SK-N-SH (cell line): ENCODE data around the gene WBP2. TPM values are rescaled to one million over a fixed set of nuclear protein-coding genes. Genes with fewer than 3 reads are reported as not detected.

ENCODE experiments used
- CTCF ChIA-PET: fragments of 300-600, 350-600 bp; formaldehyde crosslinking; extraction: SDS; loops from one replicate; lab custom pipeline; 2021; lab: Yijun Ruan, JAX
- POLR2A ChIA-PET: fragments of 350-600 bp; sonication (Branson Sonifier 250); formaldehyde crosslinking; extraction: SDS; loops from one replicate; lab custom pipeline; 2020; ENCODE audit warnings: antibody characterized with exemption, inconsistent platforms; lab: Yijun Ruan, JAX
- DNase-seq: peaks from one replicate; pipeline ENCODE4 v3.0.0; 2012
- H2AFZ ChIP-seq: fragments of 200-600 bp; sonication (generic); 2 replicates; pipeline ENCODE4 v1.8.1; 2016; ENCODE audit warnings: antibody characterized with exemption, mild to moderate bottlenecking, low read depth
- H3F3A ChIP-seq: fragments of 200-600 bp; sonication (generic); replicated peaks from 2 replicates; pipeline ENCODE3; 2016; ENCODE audit warnings: antibody characterized with exemption, mild to moderate bottlenecking; ENCODE audit not compliant: insufficient read depth
- H3K27ac ChIP-seq, 2 experiments: fragments of 200-500 bp in 1 of 2; fragments of 200-600 bp in 1 of 2; sonication (Bioruptor generic) in 1 of 2; sonication (generic), shearing (Covaris generic) in 1 of 2; 2 replicates each; pipeline versions ENCODE4 v1.5.1 to v1.6.1; 2014 to 2016; ENCODE audit warnings: low read depth in 2 of 2, inconsistent platforms in 1 of 2, low read length in 1 of 2, mild to moderate bottlenecking in 1 of 2, mixed read lengths in 1 of 2
- H3K27me3 ChIP-seq: fragments of 200-600 bp; sonication (generic), shearing (Covaris generic); 2 replicates; pipeline ENCODE4 v1.6.1; 2016; ENCODE audit warnings: mixed run types; ENCODE audit not compliant: insufficient read depth
- H3K36me3 ChIP-seq, 2 experiments: fragments of 200-500 bp in 1 of 2; fragments of 200-600 bp in 1 of 2; sonication (Bioruptor generic) in 1 of 2; sonication (generic) in 1 of 2; replicated peaks in 1 of 2; 2 replicates each; pipeline versions ENCODE3 to v1.5.1; 2014 to 2016; ENCODE audit warnings: low read length in 1 of 2, mild to moderate bottlenecking in 1 of 2; ENCODE audit not compliant: insufficient read depth in 2 of 2, control insufficient read depth in 1 of 2
- H3K4me1 ChIP-seq, 2 experiments: fragments of 200-500 bp in 1 of 2; fragments of 200-600 bp in 1 of 2; sonication (Bioruptor generic) in 1 of 2; sonication (generic), shearing (Covaris generic) in 1 of 2; 2 replicates each; pipeline versions ENCODE4 v1.5.1 to v1.6.1; 2014 to 2016; ENCODE audit warnings: low read depth in 1 of 2, low read length in 1 of 2, mixed run types in 1 of 2; ENCODE audit not compliant: insufficient read depth in 2 of 2, control insufficient read depth in 1 of 2
- H3K4me2 ChIP-seq: fragments of 200-600 bp; sonication (generic), shearing (Covaris generic); 2 replicates; pipeline ENCODE4 v1.6.1; 2017; ENCODE audit warnings: mixed run types
- H3K4me3 ChIP-seq, 2 experiments: fragments of 200-500 bp in 1 of 2; fragments of 200-600 bp in 1 of 2; sonication (Bioruptor generic) in 1 of 2; sonication (generic), shearing (Covaris generic) in 1 of 2; 2 replicates each; pipeline versions ENCODE4 v1.5.1 to v1.8.1; 2014 to 2016; ENCODE audit warnings: low read depth in 2 of 2, inconsistent platforms in 1 of 2, low read length in 1 of 2, mild to moderate bottlenecking in 1 of 2, mixed read lengths in 1 of 2, moderate library complexity in 1 of 2
- H3K79me2 ChIP-seq: fragments of 200-600 bp; sonication (generic); 2 replicates; pipeline ENCODE4 v1.8.1; 2017; ENCODE audit warnings: mild to moderate bottlenecking; ENCODE audit not compliant: insufficient read depth
- H3K9ac ChIP-seq: fragments of 200-600 bp; sonication (generic); 2 replicates; pipeline ENCODE4 v1.6.1; 2017; ENCODE audit warnings: mixed run types
- H3K9me2 ChIP-seq: fragments of 200-600 bp; sonication (generic); 2 replicates; pipeline ENCODE4 v1.6.1; 2017; ENCODE audit warnings: mixed run types
- H3K9me3 ChIP-seq: fragments of 200-600 bp; sonication (generic); 2 replicates; pipeline ENCODE4 v1.6.1; 2017; ENCODE audit warnings: mixed run types, mild to moderate bottlenecking, moderate library complexity
- H4K20me1 ChIP-seq: fragments of 200-600 bp; sonication (generic); 2 replicates; pipeline ENCODE4 v1.6.1; 2017; ENCODE audit warnings: mild to moderate bottlenecking, mixed run types; ENCODE audit not compliant: insufficient read depth
- CHD2 ChIP-seq: fragments of 150-350 bp; IDR thresholded peaks from 2 replicates; pipeline ENCODE4 v1.6.1; 2018; ENCODE audit warnings: low read length; ENCODE audit not compliant: partially characterized antibody
- CTCF ChIP-seq: fragments of 200-600 bp; sonication (generic); IDR thresholded peaks from 2 replicates; pipeline ENCODE4 v1.6.1; 2017; ENCODE audit warnings: antibody characterized with exemption, mild to moderate bottlenecking, moderate library complexity
- EP300 ChIP-seq, 2 experiments: IDR thresholded peaks; 2 replicates each; pipeline versions ENCODE4 v1.4.0 to v1.6.1; 2012; ENCODE audit warnings: borderline replicate concordance in 1 of 2, low read depth in 1 of 2, low read length in 1 of 2
- FOSL2 ChIP-seq: IDR thresholded peaks from 2 replicates; pipeline ENCODE4 v1.4.0; 2012; ENCODE audit warnings: low read depth, mild to moderate bottlenecking, moderate library complexity, borderline replicate concordance
- FOXJ3 ChIP-seq: sonication (generic); formaldehyde crosslinking; IDR thresholded peaks from 2 replicates; pipeline ENCODE4 v1.5.1; 2020; ENCODE audit warnings: mild to moderate bottlenecking, missing genetic modification reagents
- FOXM1 ChIP-seq: IDR thresholded peaks from 2 replicates; pipeline ENCODE4 v1.4.0; 2012; ENCODE audit warnings: low read depth, mild to moderate bottlenecking
- GABPA ChIP-seq: IDR thresholded peaks from 2 replicates; pipeline ENCODE4 v1.4.0; 2012; ENCODE audit warnings: low read depth, mild to moderate bottlenecking
- JUND ChIP-seq: IDR thresholded peaks from 2 replicates; pipeline ENCODE4 v1.4.0; 2012
- MAX ChIP-seq: IDR thresholded peaks from 2 replicates; pipeline ENCODE4 v1.4.0; 2012; ENCODE audit warnings: low read depth
- MEF2A ChIP-seq: IDR thresholded peaks from 2 replicates; pipeline ENCODE4 v1.4.0; 2012; ENCODE audit warnings: low read depth, borderline replicate concordance
- MXI1 ChIP-seq: IDR thresholded peaks from 2 replicates; pipeline ENCODE4 v1.6.1; 2012; ENCODE audit warnings: mild to moderate bottlenecking, low read depth, low read length, improper control_type of control experiment
- NFIC ChIP-seq: IDR thresholded peaks from 2 replicates; pipeline ENCODE4 v1.4.0; 2012; ENCODE audit warnings: borderline replicate concordance
- PBX3 ChIP-seq: IDR thresholded peaks from 2 replicates; pipeline ENCODE4; 2012
- POLR2AphosphoS5 ChIP-seq: IDR thresholded peaks from 2 replicates; pipeline ENCODE4 v1.6.1; 2012; ENCODE audit warnings: low read depth, low read length
- RCOR1 ChIP-seq: fragments of 150-350 bp; IDR thresholded peaks from 2 replicates; pipeline ENCODE4 v1.6.1; 2017; ENCODE audit warnings: antibody characterized with exemption, low read length
- RFX5 ChIP-seq: IDR thresholded peaks from 2 replicates; pipeline ENCODE4 v1.6.1; 2012; ENCODE audit warnings: mild to moderate bottlenecking, improper control_type of control experiment, low read length
- RXRA ChIP-seq: IDR thresholded peaks from 2 replicates; pipeline ENCODE4 v1.4.0; 2012; ENCODE audit warnings: low read depth, mild to moderate bottlenecking, borderline replicate concordance
- TCF12 ChIP-seq: IDR thresholded peaks from 2 replicates; pipeline ENCODE4 v1.4.0; 2012
- TEAD4 ChIP-seq: IDR thresholded peaks from 2 replicates; pipeline ENCODE4 v1.4.0; 2012; ENCODE audit warnings: mild to moderate bottlenecking, borderline replicate concordance; ENCODE audit not compliant: insufficient read depth
- USF1 ChIP-seq: IDR thresholded peaks from 2 replicates; pipeline ENCODE4 v1.4.0; 2012; ENCODE audit warnings: low read depth, borderline replicate concordance
- ZBTB33 ChIP-seq: IDR thresholded peaks from 2 replicates; pipeline ENCODE4 v1.4.0; 2012; ENCODE audit warnings: low read depth, borderline replicate concordance
- WGBS: methylation state at CpG from one replicate; pipeline ENCODE4 v1.1.6; 2017; ENCODE audit warnings: low lambda C conversion rate; 5-methylcytosine and 5-hydroxymethylcytosine counted together
- polyA plus RNA-seq, 3 experiments: library from polyadenylated mRNA; depleted of rRNA; stranded (reverse); fragments of >200 nt; gene quantifications; 2 replicates each; pipeline ENCODE4 v1.2.3, GENCODE V29; 2012
- TF ChIP-seq, protein P1 (sequence below): IDR thresholded peaks from 2 replicates; pipeline ENCODE4 v1.6.1; 2012; ENCODE audit warnings: mild to moderate bottlenecking, low read depth, low read length, moderate library complexity

WBP2 gene
- polyA plus RNA-seq, 1 of the 3 experiments (the other 2 are of a cell fraction): 55.8 TPM

DNA sequence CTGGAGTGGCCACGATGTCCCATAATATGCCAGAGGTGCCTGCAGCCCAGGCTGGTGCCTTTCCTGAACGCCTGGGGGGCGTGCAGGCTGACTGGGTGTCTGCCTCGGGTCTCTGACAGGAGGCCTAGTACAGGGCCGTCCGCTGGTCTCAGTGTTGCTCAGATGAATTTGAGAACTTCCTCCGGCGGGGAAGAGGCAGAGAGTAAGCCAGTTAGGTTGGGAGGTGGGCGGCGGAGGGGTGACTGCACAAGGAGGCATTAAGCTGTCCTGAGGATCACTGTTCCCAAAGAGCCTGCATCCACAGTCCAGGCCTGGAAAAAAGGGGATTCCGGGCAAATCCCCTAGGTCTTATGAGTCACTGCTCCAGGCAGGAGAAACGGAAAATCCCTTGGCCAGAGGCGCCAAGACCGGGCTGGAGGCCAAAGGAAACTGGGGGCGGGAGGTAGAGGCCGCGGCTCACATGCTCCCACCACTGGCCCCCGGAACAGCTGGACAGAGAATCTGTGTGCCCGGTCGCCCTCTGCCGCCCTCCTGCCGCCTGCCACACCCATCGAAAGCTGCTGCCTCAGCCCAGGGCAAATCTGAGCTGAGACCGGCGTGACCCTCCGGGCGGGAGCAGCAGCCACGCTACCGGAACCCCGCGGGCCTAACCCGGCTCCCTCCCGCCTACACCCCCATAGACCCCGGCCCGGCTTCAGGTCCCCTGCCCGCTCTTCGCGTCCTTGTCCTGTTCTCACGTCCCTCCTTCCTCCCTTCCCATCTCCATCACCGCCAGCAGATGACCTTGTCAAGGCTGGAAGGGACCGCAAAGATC is 22.0 kb upstream of the WBP2 start:
- ChIA-PET POLR2A (interaction anchor here (0.6 to 2.2 kb wide), 3 partner anchors 8 to 476 kb away, joined by 3 to 9 read pairs (median 4); partner anchors contain the start of gene WBP2), CTCF (interaction anchor here (0.6 to 15.4 kb wide), 18 partner anchors 10 to 161 kb away, joined by 3 to 214 read pairs (median 5); partner anchors contain the start of genes ACOX1, MRPL38, TEN1 and TRIM65)
- peak overlapping the region; percentile 34 to 49 for H3K4me3 ChIP-seq
- no peaks in the 10 kb centered on the region for H3K36me3 ChIP-seq
- no peaks in the 10 kb centered on the region; the same call in 1 of the 2 replicates for H4K20me1 ChIP-seq
- H3K9ac ChIP-seq: peak overlapping the region; percentile 53; the same call in 1 of the 2 replicates
- peaks cover 32 to 36% of the 10 kb centered on the region in 2 experiments; a peak in 3 of 4 replicates for H3K4me1 ChIP-seq
- DNase-seq: peak; percentile 62
- no peaks in the 10 kb centered on the region for H3K9me3 ChIP-seq
- H3K27ac ChIP-seq: peak overlapping the region in 1 of 2 experiments; percentile 87; a peak in 2 of 4 replicates
- peaks cover 33% of the 10 kb centered on the region for H3F3A ChIP-seq
- H2AFZ ChIP-seq: peak overlapping the region; percentile 74
- 38% methylated on average over 41 of the region's 41 CpGs for WGBS
- H3K79me2 ChIP-seq: no peaks in the 10 kb centered on the region
- H3K9me2 ChIP-seq: no peaks in the 10 kb centered on the region
- H3K27me3 ChIP-seq: no peaks in the 10 kb centered on the region
- H3K4me2 ChIP-seq: peak overlapping the region; percentile 76
- TF ChIP-seq MXI1: no peak
- peak; percentile 81 for TF ChIP-seq TEAD4
- no peak for TF ChIP-seq CHD2
- TF ChIP-seq MAX: peak; percentile 73; the same call in 1 of the 2 replicates
- TF ChIP-seq USF1: 0 out of 2 replicates have a peak, but pooled peaks have one; percentile 32
- TF ChIP-seq CTCF: peak; percentile 21; the same call in 1 of the 2 replicates
- TF ChIP-seq RFX5: no peak
- TF ChIP-seq FOXJ3 (CRISPR knock-in tag): no peak
- no peak for TF ChIP-seq MEF2A
- TF ChIP-seq RCOR1: no peak
- peak in 1 of 2 experiments; percentile 89; a peak in 1 of 4 replicates for TF ChIP-seq EP300 (IDR thresholded peaks at IDR 0.05; ENCODE audit: borderline replicate concordance in 1 of 2, low read depth in 1 of 2, low read length in 1 of 2)
- TF ChIP-seq FOXM1: no peak
- TF ChIP-seq, protein P1, sequence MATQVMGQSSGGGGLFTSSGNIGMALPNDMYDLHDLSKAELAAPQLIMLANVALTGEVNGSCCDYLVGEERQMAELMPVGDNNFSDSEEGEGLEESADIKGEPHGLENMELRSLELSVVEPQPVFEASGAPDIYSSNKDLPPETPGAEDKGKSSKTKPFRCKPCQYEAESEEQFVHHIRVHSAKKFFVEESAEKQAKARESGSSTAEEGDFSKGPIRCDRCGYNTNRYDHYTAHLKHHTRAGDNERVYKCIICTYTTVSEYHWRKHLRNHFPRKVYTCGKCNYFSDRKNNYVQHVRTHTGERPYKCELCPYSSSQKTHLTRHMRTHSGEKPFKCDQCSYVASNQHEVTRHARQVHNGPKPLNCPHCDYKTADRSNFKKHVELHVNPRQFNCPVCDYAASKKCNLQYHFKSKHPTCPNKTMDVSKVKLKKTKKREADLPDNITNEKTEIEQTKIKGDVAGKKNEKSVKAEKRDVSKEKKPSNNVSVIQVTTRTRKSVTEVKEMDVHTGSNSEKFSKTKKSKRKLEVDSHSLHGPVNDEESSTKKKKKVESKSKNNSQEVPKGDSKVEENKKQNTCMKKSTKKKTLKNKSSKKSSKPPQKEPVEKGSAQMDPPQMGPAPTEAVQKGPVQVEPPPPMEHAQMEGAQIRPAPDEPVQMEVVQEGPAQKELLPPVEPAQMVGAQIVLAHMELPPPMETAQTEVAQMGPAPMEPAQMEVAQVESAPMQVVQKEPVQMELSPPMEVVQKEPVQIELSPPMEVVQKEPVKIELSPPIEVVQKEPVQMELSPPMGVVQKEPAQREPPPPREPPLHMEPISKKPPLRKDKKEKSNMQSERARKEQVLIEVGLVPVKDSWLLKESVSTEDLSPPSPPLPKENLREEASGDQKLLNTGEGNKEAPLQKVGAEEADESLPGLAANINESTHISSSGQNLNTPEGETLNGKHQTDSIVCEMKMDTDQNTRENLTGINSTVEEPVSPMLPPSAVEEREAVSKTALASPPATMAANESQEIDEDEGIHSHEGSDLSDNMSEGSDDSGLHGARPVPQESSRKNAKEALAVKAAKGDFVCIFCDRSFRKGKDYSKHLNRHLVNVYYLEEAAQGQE: peak; percentile 79
- peak; percentile 53; the same call in 1 of the 2 replicates for TF ChIP-seq PBX3
- TF ChIP-seq RXRA: peak; percentile 70; the same call in 1 of the 2 replicates
- TF ChIP-seq NFIC: peak; percentile 100
- TF ChIP-seq POLR2AphosphoS5: peak; percentile 80; the same call in 1 of the 2 replicates
- TF ChIP-seq GABPA: no peak
- peak; percentile 72 for TF ChIP-seq ZBTB33
- TF ChIP-seq JUND: peak; percentile 98
- peak; percentile 85 for TF ChIP-seq TCF12
- TF ChIP-seq FOSL2: peak; percentile 98
